Right atrium auricular region (tissue), 2 donors: ENCODE data around the gene RABGGTB. TPM values are rescaled to one million over a fixed set of nuclear protein-coding genes. Genes with fewer than 3 reads are reported as not detected.

Experiments
- DNase-seq: peaks from one replicate; pipeline ENCODE4 v3.0.0-alpha.2; 2019; ENCODE audit warnings: low spot score
- H3K27ac ChIP-seq, 2 donors: fragments of 200-600 bp; sonication (generic); 1 replicate in 1 of 2; 2 replicates in 1 of 2; pipeline ENCODE4 v1.5.1; 2016 to 2019
- H3K27me3 ChIP-seq, 2 donors: fragments of 200-600 bp; sonication (generic); one replicate each; pipeline versions ENCODE4 v1.5.1 to v1.6.0; 2017 to 2019
- H3K36me3 ChIP-seq: fragments of 200-600 bp; sonication (generic); one replicate; pipeline ENCODE4 v1.5.1; 2016
- H3K4me1 ChIP-seq, 2 donors: fragments of 200-600 bp; sonication (generic); one replicate each; pipeline versions ENCODE4 v1.5.1 to v1.6.0; 2017 to 2019
- H3K4me3 ChIP-seq, 2 donors: fragments of 200-600 bp; sonication (generic); 1 replicate in 1 of 2; 2 replicates in 1 of 2; pipeline ENCODE4 v1.5.1; 2017 to 2019; ENCODE audit warnings: mild to moderate bottlenecking in 1 of 2, moderate library complexity in 1 of 2
- H3K9me3 ChIP-seq, 2 donors: fragments of 200-600 bp; sonication (generic); one replicate each; pipeline ENCODE4 v1.5.1; 2019
- total RNA-seq, 2 donors: library from RNA; depleted of rRNA; stranded (reverse); fragments of >200 nt; gene quantifications; one replicate each; pipeline ENCODE4 v1.1.0, GENCODE V29; 2016
- TF ChIP-seq, protein P1 (sequence below), 2 donors: fragments of 200-600 bp; sonication (generic); IDR thresholded peaks; one replicate each; pipeline ENCODE4 v1.5.1; 2019; ENCODE audit warnings: antibody characterized with exemption in 2 of 2

The RABGGTB gene
- total RNA-seq, 2 donors from 2014 or later, result 38.5 to 42.2 TPM

DNA sequence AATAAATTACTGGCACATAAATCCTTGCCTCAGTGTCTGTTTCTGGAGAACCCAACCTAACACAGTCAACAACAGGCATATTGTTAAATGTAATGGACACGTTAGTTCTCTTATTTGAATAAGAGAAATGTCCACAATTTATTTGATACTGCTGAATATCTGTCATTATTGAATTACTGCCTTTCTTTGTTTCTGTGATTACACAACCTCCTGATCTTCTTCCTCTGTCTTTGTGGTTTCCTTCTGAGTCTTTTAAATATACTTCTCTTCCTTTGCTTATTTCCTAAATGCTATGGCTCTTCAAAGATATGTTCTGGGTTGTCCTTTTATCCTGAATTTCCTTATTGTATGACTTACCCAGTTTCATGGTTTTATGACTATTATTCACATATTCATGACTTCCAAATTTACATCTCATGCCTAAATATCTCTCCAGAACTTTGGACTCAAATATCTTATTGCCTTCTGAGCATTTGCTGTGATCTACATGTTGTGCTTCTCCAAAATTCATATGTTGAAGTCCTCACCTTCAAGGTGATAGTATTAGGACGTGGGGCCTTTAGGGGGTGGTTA, 50.6 kb downstream of the RABGGTB start:
- TF ChIP-seq, protein P1, sequence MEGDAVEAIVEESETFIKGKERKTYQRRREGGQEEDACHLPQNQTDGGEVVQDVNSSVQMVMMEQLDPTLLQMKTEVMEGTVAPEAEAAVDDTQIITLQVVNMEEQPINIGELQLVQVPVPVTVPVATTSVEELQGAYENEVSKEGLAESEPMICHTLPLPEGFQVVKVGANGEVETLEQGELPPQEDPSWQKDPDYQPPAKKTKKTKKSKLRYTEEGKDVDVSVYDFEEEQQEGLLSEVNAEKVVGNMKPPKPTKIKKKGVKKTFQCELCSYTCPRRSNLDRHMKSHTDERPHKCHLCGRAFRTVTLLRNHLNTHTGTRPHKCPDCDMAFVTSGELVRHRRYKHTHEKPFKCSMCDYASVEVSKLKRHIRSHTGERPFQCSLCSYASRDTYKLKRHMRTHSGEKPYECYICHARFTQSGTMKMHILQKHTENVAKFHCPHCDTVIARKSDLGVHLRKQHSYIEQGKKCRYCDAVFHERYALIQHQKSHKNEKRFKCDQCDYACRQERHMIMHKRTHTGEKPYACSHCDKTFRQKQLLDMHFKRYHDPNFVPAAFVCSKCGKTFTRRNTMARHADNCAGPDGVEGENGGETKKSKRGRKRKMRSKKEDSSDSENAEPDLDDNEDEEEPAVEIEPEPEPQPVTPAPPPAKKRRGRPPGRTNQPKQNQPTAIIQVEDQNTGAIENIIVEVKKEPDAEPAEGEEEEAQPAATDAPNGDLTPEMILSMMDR (IDR thresholded peaks at IDR 0.05), result no peak
- Histone ChIP-seq H3K27ac (no peak overlapping the region), H3K9me3 (peaks cover 0 to 9% of the 10 kb centered on the region in 2 donors), H3K4me1 (no peaks in the 10 kb centered on the region), H3K4me3 (no peak overlapping the region), H3K36me3 (no peaks in the 10 kb centered on the region), H3K27me3 (no peaks in the 10 kb centered on the region)
- no peak for DNase-seq

DNA sequence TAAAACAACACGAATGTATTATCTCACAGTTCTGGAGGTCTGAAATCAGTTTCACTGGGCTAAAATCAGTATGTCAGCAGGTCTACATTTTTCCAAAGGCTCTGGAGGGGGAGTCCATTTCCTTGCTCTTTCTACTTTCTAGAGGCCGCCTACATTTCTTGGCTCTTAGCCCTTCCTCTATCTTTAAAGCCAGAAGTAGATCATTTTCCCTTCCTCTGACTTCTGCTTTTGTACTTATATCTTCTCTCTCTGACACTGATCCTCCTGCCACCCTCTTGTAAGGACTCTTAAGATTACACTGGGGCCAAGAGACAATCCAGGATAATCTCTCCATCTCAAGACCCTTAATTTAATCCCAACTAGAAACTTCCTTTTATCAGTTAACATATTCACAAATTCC, 52.0 kb downstream of the RABGGTB start:
- H3K4me1 ChIP-seq, result no peaks in the 10 kb centered on the region
- DNase-seq, result no peak
- TF ChIP-seq, protein P1 (IDR thresholded peaks at IDR 0.05), result no peak
- no peak overlapping the region for H3K4me3 ChIP-seq
- no peak overlapping the region for H3K27ac ChIP-seq
- peaks cover 0 to 9% of the 10 kb centered on the region in 2 donors for H3K9me3 ChIP-seq
- no peaks in the 10 kb centered on the region for H3K36me3 ChIP-seq
- H3K27me3 ChIP-seq, result no peaks in the 10 kb centered on the region

DNA sequence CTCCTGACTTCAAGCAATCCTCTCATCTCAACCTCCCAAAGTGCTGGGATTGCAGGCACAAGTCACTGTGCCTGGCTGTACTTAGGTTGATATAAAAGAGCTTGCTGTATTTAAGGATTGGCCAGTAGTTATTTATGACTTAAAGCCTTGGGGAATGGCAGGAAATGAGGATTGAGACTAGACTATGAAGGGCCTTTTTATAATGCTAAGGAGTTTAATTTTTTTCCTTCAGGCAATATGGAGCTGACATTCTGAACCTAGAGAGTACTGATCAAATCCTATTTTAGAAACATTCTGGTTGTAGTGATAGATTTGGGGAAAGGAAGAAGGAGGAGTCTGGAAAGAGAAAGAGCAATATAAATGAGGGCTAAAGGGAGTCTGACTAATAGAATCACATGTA, 55.4 kb downstream of the RABGGTB start:
- no peaks in the 10 kb centered on the region for H3K9me3 ChIP-seq
- no peaks in the 10 kb centered on the region for H3K4me1 ChIP-seq
- H3K27ac ChIP-seq, result no peak overlapping the region
- no peaks in the 10 kb centered on the region for H3K27me3 ChIP-seq
- no peaks in the 10 kb centered on the region for H3K36me3 ChIP-seq
- no peak overlapping the region for H3K4me3 ChIP-seq
- DNase-seq, result no peak
- TF ChIP-seq, protein P1 (IDR thresholded peaks at IDR 0.05), result no peak

Other genes with a start within 250 kb of the RABGGTB start
- gene SLC44A5, start 175.1 kb upstream of the RABGGTB start, total RNA-seq, result 1 to 10 TPM; 1.2 to 2.0 TPM
- 100 to 1,000 TPM; 101 to 178 TPM for gene ACADM, start 61.5 kb upstream of the RABGGTB start, total RNA-seq
- gene MSH4, start 10.6 kb downstream of the RABGGTB start, total RNA-seq, result under 1 TPM; 0.11 to 0.12 TPM
- not detected for gene ASB17, start 146.1 kb downstream of the RABGGTB start, total RNA-seq